SU-DHL-6 (cell line): Measurements from ENCODE around the gene CHKA.

Experiments used
- EZH2phosphoT487 ChIP-seq: fragments of 200-600 bp; sonication (generic), shearing (Covaris generic); conservative IDR thresholded peaks from 2 replicates; pipeline ENCODE4 v1.6.1; 2018; ENCODE audit warnings: mild to moderate bottlenecking, antibody characterized with exemption, low read length, moderate library complexity, mixed read lengths
- TF ChIP-seq, protein P1 (sequence below): fragments of 200-600 bp; sonication (generic); IDR thresholded peaks from one replicate; pipeline ENCODE4 v1.5.1; 2017; ENCODE audit warnings: antibody characterized with exemption, mild to moderate bottlenecking, low read length, moderate library complexity; ENCODE audit not compliant: insufficient read depth, poor library complexity, severe bottlenecking

GRCh38 chr11:68136866-68137265 lies 15.7 kb upstream of the CHKA start:
- TF ChIP-seq, protein P1, sequence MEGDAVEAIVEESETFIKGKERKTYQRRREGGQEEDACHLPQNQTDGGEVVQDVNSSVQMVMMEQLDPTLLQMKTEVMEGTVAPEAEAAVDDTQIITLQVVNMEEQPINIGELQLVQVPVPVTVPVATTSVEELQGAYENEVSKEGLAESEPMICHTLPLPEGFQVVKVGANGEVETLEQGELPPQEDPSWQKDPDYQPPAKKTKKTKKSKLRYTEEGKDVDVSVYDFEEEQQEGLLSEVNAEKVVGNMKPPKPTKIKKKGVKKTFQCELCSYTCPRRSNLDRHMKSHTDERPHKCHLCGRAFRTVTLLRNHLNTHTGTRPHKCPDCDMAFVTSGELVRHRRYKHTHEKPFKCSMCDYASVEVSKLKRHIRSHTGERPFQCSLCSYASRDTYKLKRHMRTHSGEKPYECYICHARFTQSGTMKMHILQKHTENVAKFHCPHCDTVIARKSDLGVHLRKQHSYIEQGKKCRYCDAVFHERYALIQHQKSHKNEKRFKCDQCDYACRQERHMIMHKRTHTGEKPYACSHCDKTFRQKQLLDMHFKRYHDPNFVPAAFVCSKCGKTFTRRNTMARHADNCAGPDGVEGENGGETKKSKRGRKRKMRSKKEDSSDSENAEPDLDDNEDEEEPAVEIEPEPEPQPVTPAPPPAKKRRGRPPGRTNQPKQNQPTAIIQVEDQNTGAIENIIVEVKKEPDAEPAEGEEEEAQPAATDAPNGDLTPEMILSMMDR = no peak
- no peak for TF ChIP-seq EZH2phosphoT487
